ENCODE results near the gene AOC3.
"Not testable (repeated sequence)": the region's sequence is repeated elsewhere in the genome, so short reads cannot be mapped to it uniquely, and the experiment has no call there.

Gene AOC3

DNA sequence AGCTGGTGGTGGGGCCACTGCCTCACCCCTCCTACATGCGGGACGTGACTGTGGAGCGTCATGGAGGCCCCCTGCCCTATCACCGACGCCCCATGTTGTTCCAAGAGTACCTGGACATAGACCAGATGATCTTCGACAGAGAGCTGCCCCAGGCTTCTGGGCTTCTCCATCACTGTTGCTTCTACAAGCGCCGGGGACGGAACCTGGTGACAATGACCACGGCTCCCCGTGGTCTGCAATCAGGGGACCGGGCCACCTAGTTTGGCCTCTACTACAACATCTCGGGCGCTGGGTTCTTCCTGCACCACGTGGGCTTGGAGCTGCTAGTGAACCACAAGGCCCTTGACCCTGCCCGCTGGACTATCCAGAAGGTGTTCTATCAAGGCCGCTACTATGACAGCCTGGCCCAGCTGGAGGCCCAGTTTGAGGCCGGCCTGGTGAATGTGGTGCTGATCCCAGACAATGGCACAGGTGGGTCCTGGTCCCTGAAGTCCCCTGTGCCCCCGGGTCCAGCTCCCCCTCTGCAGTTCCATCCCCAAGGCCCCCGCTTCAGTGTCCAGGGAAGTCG lies 16.8 kb downstream of the AOC3 start:
- not testable (repeated sequence) for DNase-seq (ENCODE audit: low read depth)

GRCh38 chr17:42868338-42868737 lies 17.3 kb downstream of the AOC3 start:
- no peak for DNase-seq (ENCODE audit: low read depth)

DNA sequence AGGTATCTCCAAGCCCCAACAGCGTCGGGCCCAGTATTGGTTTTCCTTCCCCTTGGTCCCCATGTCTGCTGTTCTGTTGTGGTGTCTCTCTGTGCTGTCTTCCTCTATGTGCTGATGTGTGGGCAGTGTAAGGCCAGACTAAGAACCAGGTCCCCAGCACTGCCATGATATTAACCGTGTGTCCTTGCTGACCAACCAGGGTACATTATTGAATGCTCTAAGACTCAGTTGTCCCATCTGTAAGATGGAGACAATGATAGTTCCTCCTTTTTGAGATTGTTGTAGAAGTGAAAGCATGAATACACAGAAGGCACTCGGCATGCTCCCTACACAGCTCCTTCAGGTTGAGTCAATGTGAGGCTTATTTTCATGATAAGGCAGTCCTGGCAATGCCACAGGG lies 20.6 kb downstream of the AOC3 start:
- no peak for DNase-seq (ENCODE audit: low read depth)

DNA sequence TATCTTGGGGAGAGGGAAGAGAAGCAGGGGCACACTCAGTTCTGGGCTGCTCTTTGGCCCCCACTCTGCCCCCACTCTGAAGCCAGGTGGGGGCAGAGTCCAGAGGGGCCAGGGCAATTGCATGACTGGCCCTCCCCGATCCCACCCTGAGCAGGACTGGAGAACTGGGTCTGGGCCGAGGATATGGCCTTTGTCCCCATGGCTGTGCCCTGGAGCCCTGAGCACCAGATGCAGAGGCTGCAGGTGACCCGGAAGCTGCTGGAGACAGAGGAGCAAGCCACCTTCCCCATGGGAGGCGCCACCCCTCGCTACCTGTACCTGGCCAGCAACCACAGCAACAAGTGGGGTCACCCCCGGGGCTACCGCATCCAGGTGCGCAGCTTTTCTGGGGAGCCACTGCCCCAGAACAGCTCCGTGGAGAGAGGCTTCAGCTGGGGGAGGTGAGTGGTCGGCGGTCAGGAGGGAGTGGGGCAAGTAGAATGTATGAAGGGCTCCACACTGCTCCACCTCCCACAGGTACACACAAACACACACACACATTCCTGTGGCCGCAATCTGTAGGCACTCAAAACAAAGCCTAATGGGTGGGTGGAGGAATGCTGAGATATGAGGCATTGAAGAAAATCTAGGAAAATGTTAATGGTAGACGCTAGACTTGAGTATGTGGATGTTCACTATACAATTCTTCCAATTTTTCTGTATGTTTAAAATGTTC lies 21.4 kb downstream of the AOC3 start:
- DNase-seq (ENCODE audit: low read depth): no peak

DNA sequence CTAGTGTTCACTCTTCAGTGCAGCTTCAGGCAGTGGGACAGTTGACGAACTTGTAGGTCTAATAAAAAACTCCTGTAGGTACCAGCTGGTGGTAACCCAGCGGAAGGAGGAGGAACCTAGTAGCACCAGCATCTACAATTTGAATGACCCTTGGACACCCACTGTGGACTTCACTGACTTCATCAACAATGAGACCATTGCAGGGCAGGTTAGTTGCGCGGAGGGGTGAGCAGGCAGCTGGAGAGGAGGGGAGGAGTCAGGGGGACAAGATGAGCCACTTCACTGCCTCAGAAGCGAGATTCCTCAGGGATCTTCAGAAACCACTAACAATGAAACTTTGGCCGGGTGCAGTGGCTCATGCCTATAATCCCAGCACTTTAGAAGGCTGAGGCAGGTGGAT lies 22.3 kb downstream of the AOC3 start:
- no peak for DNase-seq (ENCODE audit: low read depth)

- DNase-seq (ENCODE audit: low read depth): not testable (repeated sequence)
Measured at GRCh38 chr17:42873932-42874695, 23.1 kb downstream of the AOC3 start.

- no peak for DNase-seq (ENCODE audit: low read depth)
Measured at GRCh38 chr17:42877037-42877436, 26.0 kb downstream of the AOC3 start.

DNA sequence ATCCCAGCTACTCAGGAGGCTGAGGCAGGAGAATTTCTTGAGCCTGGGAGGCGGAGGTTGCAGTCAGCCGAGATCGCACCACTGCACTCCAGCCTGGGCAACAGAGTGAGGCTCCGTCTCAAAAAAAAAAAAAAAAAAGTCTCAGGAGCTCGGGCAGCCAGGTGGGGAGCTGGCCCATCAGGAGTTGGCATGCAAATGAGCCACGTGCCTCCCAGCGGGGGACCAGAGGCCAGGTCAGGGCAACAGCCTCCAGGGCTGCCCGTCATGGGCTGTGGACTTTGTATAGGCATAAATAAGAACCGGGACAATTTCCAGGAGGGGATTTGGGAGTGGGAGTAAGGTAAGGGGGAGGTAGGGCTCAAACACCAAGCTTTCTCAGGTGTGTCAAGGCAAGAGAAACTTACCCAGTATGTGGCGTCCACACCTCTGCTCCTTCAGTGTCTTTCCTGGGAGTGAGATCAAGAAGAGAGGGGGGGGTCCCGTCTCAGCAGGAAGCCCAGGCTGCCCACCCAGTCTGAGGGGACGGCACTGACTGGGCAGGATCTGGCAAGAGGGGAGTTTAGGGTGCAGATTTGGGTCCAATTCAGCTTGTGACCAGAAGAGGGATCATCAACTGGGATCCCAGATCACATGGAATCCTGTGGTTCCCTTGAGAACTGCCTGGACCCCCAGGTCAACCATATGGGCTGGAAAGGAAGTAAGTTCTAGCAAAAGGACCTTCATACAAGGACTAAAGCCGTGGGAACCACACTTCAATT lies 27.3 kb downstream of the AOC3 start:
- DNase-seq (ENCODE audit: low read depth): no peak

DNA sequence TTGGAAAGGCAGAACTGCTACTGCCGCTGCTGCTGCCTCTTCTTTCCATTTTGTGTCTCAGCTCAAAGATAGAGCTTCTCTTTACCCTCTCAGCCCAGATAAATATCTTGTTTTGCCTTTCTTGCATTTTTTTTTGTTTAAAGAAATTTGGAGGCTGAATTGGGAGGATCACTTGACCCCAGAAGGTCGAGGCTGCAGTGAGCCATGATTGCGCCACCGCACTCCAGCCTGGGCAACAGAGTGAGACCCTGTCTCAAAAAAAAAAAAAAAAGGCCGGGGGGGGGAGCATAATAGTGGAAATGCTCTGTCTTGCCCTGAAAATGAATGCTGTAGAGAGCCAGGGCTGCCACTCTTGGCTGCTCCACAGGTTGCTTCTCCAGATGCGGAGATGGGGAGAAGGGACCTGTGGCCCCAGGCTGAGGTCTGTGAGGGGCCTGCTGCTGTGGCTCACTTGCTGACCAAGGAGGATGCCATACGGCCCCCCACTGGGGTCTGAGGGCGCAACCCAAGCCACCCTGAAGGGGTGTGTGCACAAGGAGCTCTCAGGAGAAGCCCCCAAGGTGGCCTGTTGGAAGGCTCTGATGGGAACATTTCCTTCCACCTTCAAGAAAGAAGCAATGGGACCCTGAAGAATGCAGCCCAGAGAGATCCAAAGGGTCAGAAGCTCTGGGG lies 28.1 kb downstream of the AOC3 start:
- no peak for DNase-seq (ENCODE audit: low read depth)

- no peak for DNase-seq (ENCODE audit: low read depth)
Measured at GRCh38 chr17:42879596-42879985, 28.6 kb downstream of the AOC3 start.

DNA sequence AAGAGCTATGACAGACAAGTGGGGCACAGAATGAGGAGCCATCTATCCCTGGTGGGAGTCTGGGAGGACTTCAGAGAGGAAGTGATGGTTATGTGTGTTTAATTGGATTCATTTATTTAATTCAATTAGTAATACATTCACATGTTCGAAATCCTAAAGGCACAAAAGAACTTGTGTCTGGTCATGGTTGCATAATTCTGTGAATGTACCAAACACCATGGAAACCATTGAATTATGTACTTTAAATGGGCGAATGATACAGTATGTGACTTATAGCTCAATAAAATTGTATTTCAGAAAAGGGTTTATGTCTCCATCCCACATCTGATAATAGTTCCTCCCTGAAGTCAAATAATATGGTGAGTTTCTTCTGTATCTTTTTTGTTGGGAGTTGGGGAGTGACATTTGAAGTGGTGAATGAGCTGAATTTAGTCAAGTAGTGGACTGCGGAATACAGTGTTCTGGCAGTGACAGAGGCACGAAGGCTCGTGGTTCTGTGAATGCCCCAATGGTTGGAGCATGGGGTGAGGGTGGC lies 29.8 kb downstream of the AOC3 start:
- no peak for DNase-seq (ENCODE audit: low read depth)

GRCh38 chr17:42881706-42882105 lies 30.7 kb downstream of the AOC3 start:
- not testable (repeated sequence) for DNase-seq (ENCODE audit: low read depth)

DNA sequence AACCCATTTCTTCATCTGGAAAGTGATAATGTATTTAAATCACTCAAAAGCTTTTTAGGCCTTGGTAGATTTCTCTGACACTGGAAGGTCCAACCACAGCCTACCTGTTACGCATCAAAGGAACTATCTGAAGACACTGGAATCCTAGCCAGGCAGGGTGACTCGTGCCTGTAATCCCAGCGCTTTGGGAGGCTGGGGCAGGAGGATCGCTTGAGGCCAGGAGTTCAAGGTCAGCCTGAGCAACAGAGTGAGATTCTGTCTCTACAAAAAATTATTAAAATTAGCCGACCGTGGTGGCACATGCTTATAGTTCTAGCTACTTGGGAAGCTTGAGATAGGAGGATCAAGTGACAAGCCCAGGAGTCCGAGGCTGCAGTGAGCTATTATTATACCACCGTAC lies 31.2 kb downstream of the AOC3 start:
- DNase-seq (ENCODE audit: low read depth): no peak

GRCh38 chr17:42883802-42884558 lies 33.0 kb downstream of the AOC3 start:
- no peak for DNase-seq (ENCODE audit: low read depth)

- DNase-seq (ENCODE audit: low read depth): not testable (repeated sequence)
Measured at GRCh38 chr17:42885806-42886205, 34.8 kb downstream of the AOC3 start.

GRCh38 chr17:42886283-42887176 lies 35.5 kb downstream of the AOC3 start:
- no peak for DNase-seq (ENCODE audit: low read depth)

GRCh38 chr17:42889809-42890208 lies 38.8 kb downstream of the AOC3 start:
- DNase-seq (ENCODE audit: low read depth): no peak

- DNase-seq (ENCODE audit: low read depth): no peak
Measured at GRCh38 chr17:42891539-42892152, 40.6 kb downstream of the AOC3 start.

- no peak for DNase-seq (ENCODE audit: low read depth)
Measured at GRCh38 chr17:42893359-42893758, 42.4 kb downstream of the AOC3 start.

All from activated T-cell treated with anti-CD3 and anti-CD28 coated beads for 24 hours (primary cell).